ENCODE results near the gene GBGT1. TPM values are rescaled to one million over a fixed set of nuclear protein-coding genes. Genes with fewer than 3 reads are reported as not detected.

GBGT1 gene
- total and polyA plus RNA-seq, 2 donors (not counting 1 experiment from before 2014, with no cell fraction given), result 2.6 to 4.1 TPM

- no peak for DNase-seq (ENCODE audit: low read depth in 2 of 2)
- Histone ChIP-seq H3K4me1 (ENCODE audit: control insufficient read depth, extremely low read depth, insufficient read depth, low read length) (no peaks in the 10 kb centered on the region), H4K20me1 (ENCODE audit: control insufficient read depth, extremely low read depth, insufficient read depth, low read length) (no peaks in the 10 kb centered on the region)
Measured at GRCh38 chr9:133188006-133188842, 24.5 kb upstream of the GBGT1 start.

DNA sequence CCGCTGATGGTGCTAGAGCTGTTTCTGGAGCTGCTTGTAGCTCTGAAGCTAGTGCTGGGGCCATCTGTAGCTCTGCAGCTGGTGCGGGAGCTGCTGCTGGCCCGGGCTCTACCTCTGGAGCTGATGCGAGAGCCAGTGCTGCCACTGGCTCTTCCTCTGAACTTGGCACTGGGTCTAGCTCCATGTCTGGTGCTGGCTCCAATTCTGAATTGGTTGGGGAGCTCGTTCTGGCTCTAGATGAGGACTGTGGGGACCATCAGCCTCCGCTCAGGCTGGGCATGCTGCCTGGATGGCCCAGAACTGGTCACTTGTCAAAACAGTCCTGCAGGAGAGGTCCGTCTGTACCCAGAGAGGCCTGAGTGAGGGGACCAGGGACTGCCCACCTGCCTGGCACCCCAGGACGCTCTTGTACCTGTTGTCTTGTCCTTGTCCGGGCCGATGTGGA lies 23.9 kb upstream of the GBGT1 start:
- no peak for DNase-seq (ENCODE audit: low read depth in 2 of 2)
- Histone ChIP-seq H3K79me2 (ENCODE audit: control insufficient read depth, insufficient read depth, low read length) (no peaks in the 10 kb centered on the region), H3K4me1 (ENCODE audit: control insufficient read depth, extremely low read depth, insufficient read depth, low read length) (no peaks in the 10 kb centered on the region), H4K20me1 (ENCODE audit: control insufficient read depth, extremely low read depth, insufficient read depth, low read length) (no peaks in the 10 kb centered on the region), H3K4me2 (ENCODE audit: extremely low read depth, insufficient read depth, low read length) (no peak overlapping the region), H3K36me3 (ENCODE audit: control insufficient read depth, insufficient read depth, low read length) (no peaks in the 10 kb centered on the region), H2AFZ (ENCODE audit: low read length) (no peak overlapping the region), H3K9me3 (ENCODE audit: control insufficient read depth, insufficient read depth, low read depth, low read length) (no peaks in the 10 kb centered on the region), H3K27ac (ENCODE audit: insufficient read depth, low read length) (no peak overlapping the region), H3K27me3 (ENCODE audit: control insufficient read depth, insufficient read depth, low read length) (peaks cover 14% of the 10 kb centered on the region), H3K9ac (ENCODE audit: insufficient read depth, low read length) (no peak overlapping the region), H3K4me3 (replicated peaks in 1 of 4; ENCODE audit: control extremely low read depth in 1 of 4, insufficient read depth in 1 of 4, low read depth in 3 of 4, low read length in 4 of 4) (no peak overlapping the region)
- TF ChIP-seq CTCF (conservative IDR thresholded peaks at IDR 0.05 in 1 of 2, IDR thresholded peaks at IDR 0.05 in 1 of 2; ENCODE audit: low read depth in 1 of 2, low read length in 2 of 2), result no peak

More at GRCh38 chr9:133188006-133188842, 24.5 kb upstream of the GBGT1 start:
- peaks cover 14% of the 10 kb centered on the region for H3K27me3 ChIP-seq (ENCODE audit: control insufficient read depth, insufficient read depth, low read length)
- H3K36me3 ChIP-seq (ENCODE audit: control insufficient read depth, insufficient read depth, low read length), result no peaks in the 10 kb centered on the region
- no peak overlapping the region for H2AFZ ChIP-seq (ENCODE audit: low read length)
- no peak overlapping the region for H3K27ac ChIP-seq (ENCODE audit: insufficient read depth, low read length)
- no peak for TF ChIP-seq EZH2 (IDR thresholded peaks at IDR 0.05; ENCODE audit: low read length, missing control alignments)
- no peak for TF ChIP-seq CTCF (conservative IDR thresholded peaks at IDR 0.05 in 1 of 2, IDR thresholded peaks at IDR 0.05 in 1 of 2; ENCODE audit: low read depth in 1 of 2, low read length in 2 of 2)
- H3K9me3 ChIP-seq (ENCODE audit: control insufficient read depth, insufficient read depth, low read depth, low read length), result no peaks in the 10 kb centered on the region
- no peaks in the 10 kb centered on the region for H3K79me2 ChIP-seq (ENCODE audit: control insufficient read depth, insufficient read depth, low read length)
- no peak overlapping the region for H3K4me2 ChIP-seq (ENCODE audit: extremely low read depth, insufficient read depth, low read length)
- H3K9ac ChIP-seq (ENCODE audit: insufficient read depth, low read length), result no peak overlapping the region
- H3K4me3 ChIP-seq (replicated peaks in 1 of 4; ENCODE audit: control extremely low read depth in 1 of 4, insufficient read depth in 1 of 4, low read depth in 3 of 4, low read length in 4 of 4), result no peak overlapping the region

DNA sequence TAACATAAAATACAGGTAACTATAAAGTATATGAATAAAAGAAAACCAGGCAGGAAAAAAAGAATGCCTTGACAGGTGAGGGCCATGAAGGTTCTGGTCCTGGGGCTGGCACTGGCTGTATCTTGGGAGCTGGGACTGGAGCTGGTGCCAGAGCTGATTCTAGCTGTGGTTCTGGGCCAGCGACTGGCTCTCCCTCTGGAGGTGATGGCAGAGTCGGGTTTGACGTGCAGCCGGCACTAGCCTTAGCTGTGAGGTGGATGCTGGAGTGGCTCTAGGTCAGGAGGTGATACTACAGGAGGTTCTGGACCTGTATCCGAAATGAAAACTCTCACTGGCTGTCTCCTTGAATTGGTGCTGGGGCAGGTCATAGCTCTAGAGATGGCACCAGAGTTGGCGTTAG lies 23.0 kb upstream of the GBGT1 start:
- H4K20me1 ChIP-seq (ENCODE audit: control insufficient read depth, extremely low read depth, insufficient read depth, low read length), result no peaks in the 10 kb centered on the region
- H3K27ac ChIP-seq (ENCODE audit: insufficient read depth, low read length), result no peak overlapping the region
- no peak overlapping the region for H3K4me2 ChIP-seq (ENCODE audit: extremely low read depth, insufficient read depth, low read length)
- H3K27me3 ChIP-seq (ENCODE audit: control insufficient read depth, insufficient read depth, low read length), result peaks cover 17% of the 10 kb centered on the region
- no peak overlapping the region for H3K9ac ChIP-seq (ENCODE audit: insufficient read depth, low read length)
- TF ChIP-seq CTCF (conservative IDR thresholded peaks at IDR 0.05 in 1 of 2, IDR thresholded peaks at IDR 0.05 in 1 of 2; ENCODE audit: low read depth in 1 of 2, low read length in 2 of 2), result no peak
- TF ChIP-seq EZH2 (IDR thresholded peaks at IDR 0.05; ENCODE audit: low read length, missing control alignments), result no peak
- no peak overlapping the region for H2AFZ ChIP-seq (ENCODE audit: low read length)
- no peaks in the 10 kb centered on the region for H3K4me1 ChIP-seq (ENCODE audit: control insufficient read depth, extremely low read depth, insufficient read depth, low read length)
- H3K4me3 ChIP-seq (replicated peaks in 1 of 4; ENCODE audit: control extremely low read depth in 1 of 4, insufficient read depth in 1 of 4, low read depth in 3 of 4, low read length in 4 of 4), result no peak overlapping the region
- H3K36me3 ChIP-seq (ENCODE audit: control insufficient read depth, insufficient read depth, low read length), result no peaks in the 10 kb centered on the region
- DNase-seq (ENCODE audit: low read depth in 2 of 2), result no peak
- no peaks in the 10 kb centered on the region for H3K9me3 ChIP-seq (ENCODE audit: control insufficient read depth, insufficient read depth, low read depth, low read length)
- no peaks in the 10 kb centered on the region for H3K79me2 ChIP-seq (ENCODE audit: control insufficient read depth, insufficient read depth, low read length)

Data from fibroblast of lung (primary cell).